ENCODE results near the gene LRPPRC. TPM values are rescaled to one million over a fixed set of nuclear protein-coding genes. Genes with fewer than 3 reads are reported as not detected.

Gene LRPPRC
- total RNA-seq, 4 donors from 2014 or later, result 75.9 to 95.3 (median 81.5) TPM

GRCh38 chr2:43898134-43898837 is 97.5 kb downstream of the LRPPRC start:
- Histone ChIP-seq H3K9me3 (no peaks in the 10 kb centered on the region), H3K4me1 (no peaks in the 10 kb centered on the region), H3K36me3 (peaks cover 0 to 59% of the 10 kb centered on the region in 2 donors), H3K4me3 (no peak overlapping the region), H3K27ac (no peak overlapping the region), H3K27me3 (no peaks in the 10 kb centered on the region)
- intact Hi-C loops (cut with DNase I; ENCODE audit: low total_unique reads) (no loop called here), in situ Hi-C loops (cut with MboI; ENCODE audit: low sequenced_read_pairs in 4 of 4) (no loop called here)
- ATAC-seq, result no peak
- DNase-seq, result no peak
- TF ChIP-seq CTCF (IDR thresholded peaks at IDR 0.05 in 4 of 5, conservative IDR thresholded peaks at IDR 0.05 in 1 of 5) (no peak), POLR2A (IDR thresholded peaks at IDR 0.05) (no peak)

GRCh38 chr2:43897492-43897891 is 98.3 kb downstream of the LRPPRC start:
- intact Hi-C loops (cut with DNase I; ENCODE audit: low total_unique reads) (no loop called here), in situ Hi-C loops (cut with MboI; ENCODE audit: low sequenced_read_pairs in 4 of 4) (no loop called here)
- no peak for DNase-seq
- TF ChIP-seq CTCF (IDR thresholded peaks at IDR 0.05 in 4 of 5, conservative IDR thresholded peaks at IDR 0.05 in 1 of 5), result no peak
- no peak for TF ChIP-seq POLR2A (IDR thresholded peaks at IDR 0.05)
- ATAC-seq, result no peak
- no peak overlapping the region for H3K4me3 ChIP-seq
- no peaks in the 10 kb centered on the region for H3K4me1 ChIP-seq
- H3K27me3 ChIP-seq, result no peaks in the 10 kb centered on the region
- H3K36me3 ChIP-seq, result peaks cover 0 to 67% of the 10 kb centered on the region in 2 donors
- H3K27ac ChIP-seq, result no peak overlapping the region
- H3K9me3 ChIP-seq, result no peaks in the 10 kb centered on the region

GRCh38 chr2:43896906-43897305 is 98.9 kb downstream of the LRPPRC start:
- peaks cover 0 to 72% of the 10 kb centered on the region in 2 donors for H3K36me3 ChIP-seq
- intact Hi-C loops (cut with DNase I; ENCODE audit: low total_unique reads) (no loop called here), in situ Hi-C loops (cut with MboI; ENCODE audit: low sequenced_read_pairs in 4 of 4) (no loop called here)
- no peak overlapping the region for H3K27ac ChIP-seq
- ATAC-seq, result no peak
- no peak overlapping the region for H3K4me3 ChIP-seq
- no peaks in the 10 kb centered on the region for H3K4me1 ChIP-seq
- TF ChIP-seq POLR2A (IDR thresholded peaks at IDR 0.05), result no peak
- no peak for TF ChIP-seq CTCF (IDR thresholded peaks at IDR 0.05 in 4 of 5, conservative IDR thresholded peaks at IDR 0.05 in 1 of 5)
- DNase-seq, result no peak
- H3K27me3 ChIP-seq, result no peaks in the 10 kb centered on the region
- no peaks in the 10 kb centered on the region for H3K9me3 ChIP-seq

- ATAC-seq, result no peak
- Histone ChIP-seq H3K4me3 (no peak overlapping the region), H3K36me3 (peaks cover 0 to 82% of the 10 kb centered on the region in 2 donors), H3K9me3 (no peaks in the 10 kb centered on the region), H3K27ac (no peak overlapping the region), H3K4me1 (no peaks in the 10 kb centered on the region), H3K27me3 (no peaks in the 10 kb centered on the region)
- in situ Hi-C loops (cut with MboI; ENCODE audit: low sequenced_read_pairs in 4 of 4) (no loop called here), intact Hi-C loops (cut with DNase I; ENCODE audit: low total_unique reads) (no loop called here)
- no peak for TF ChIP-seq POLR2A (IDR thresholded peaks at IDR 0.05)
- TF ChIP-seq CTCF (IDR thresholded peaks at IDR 0.05 in 4 of 5, conservative IDR thresholded peaks at IDR 0.05 in 1 of 5), result no peak
- no peak for DNase-seq
Observed at GRCh38 chr2:43894743-43895142, 101.0 kb downstream of the LRPPRC start.

GRCh38 chr2:43890855-43891254 is 104.9 kb downstream of the LRPPRC start:
- intact Hi-C loops (cut with DNase I; ENCODE audit: low total_unique reads), result no loop called here
- no peaks in the 10 kb centered on the region for H3K27me3 ChIP-seq
- peaks cover 0 to 82% of the 10 kb centered on the region in 2 donors for H3K36me3 ChIP-seq

More at GRCh38 chr2:43890855-43891254, 104.9 kb downstream of the LRPPRC start:
- Histone ChIP-seq H3K9me3 (no peaks in the 10 kb centered on the region), H3K4me1 (no peaks in the 10 kb centered on the region), H3K27ac (no peak overlapping the region), H3K4me3 (no peak overlapping the region)
- in situ Hi-C loops (cut with MboI; ENCODE audit: low sequenced_read_pairs in 4 of 4), result no loop called here
- DNase-seq (no peak), ATAC-seq (no peak)
- no peak for TF ChIP-seq POLR2A (IDR thresholded peaks at IDR 0.05)
- TF ChIP-seq CTCF (IDR thresholded peaks at IDR 0.05 in 4 of 5, conservative IDR thresholded peaks at IDR 0.05 in 1 of 5), result no peak

Measured in gastrocnemius medialis (tissue), 4 donors.